HG03378 (cell line): ENCODE data around the gene RRP1.

Source experiments
- ATAC-seq: cut with Tn5 transposase; IDR thresholded peaks from one replicate; pipeline ENCODE4 v1.9.1; 2021; ENCODE audit warnings: mild to moderate bottlenecking, moderate library complexity; ENCODE audit not compliant: unreplicated experiment

Gene RRP1

DNA sequence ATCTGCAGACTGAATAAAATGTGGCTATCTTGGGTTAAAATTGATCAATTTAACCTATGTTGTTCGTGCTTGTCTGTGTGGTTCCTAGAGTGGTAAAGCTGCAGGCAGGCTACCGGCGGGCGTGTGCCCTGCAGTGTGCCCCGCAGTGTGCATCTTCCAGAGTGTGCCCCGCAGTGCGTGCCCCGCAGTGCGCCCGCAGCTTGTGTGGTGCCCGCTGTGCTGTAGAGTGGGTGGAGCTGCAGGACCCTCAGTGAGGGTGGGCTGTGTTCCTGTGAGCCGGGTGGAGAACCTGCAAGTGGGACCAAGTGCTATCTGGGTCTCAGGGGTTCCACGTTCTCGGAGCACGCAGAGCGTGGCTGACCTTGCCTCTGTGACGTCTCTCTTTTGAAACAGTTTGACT is 10.7 kb downstream of the RRP1 start:
- ATAC-seq: no peak

GRCh38 chr21:43800566-43800965 is 11.2 kb downstream of the RRP1 start:
- no peak for ATAC-seq

DNA sequence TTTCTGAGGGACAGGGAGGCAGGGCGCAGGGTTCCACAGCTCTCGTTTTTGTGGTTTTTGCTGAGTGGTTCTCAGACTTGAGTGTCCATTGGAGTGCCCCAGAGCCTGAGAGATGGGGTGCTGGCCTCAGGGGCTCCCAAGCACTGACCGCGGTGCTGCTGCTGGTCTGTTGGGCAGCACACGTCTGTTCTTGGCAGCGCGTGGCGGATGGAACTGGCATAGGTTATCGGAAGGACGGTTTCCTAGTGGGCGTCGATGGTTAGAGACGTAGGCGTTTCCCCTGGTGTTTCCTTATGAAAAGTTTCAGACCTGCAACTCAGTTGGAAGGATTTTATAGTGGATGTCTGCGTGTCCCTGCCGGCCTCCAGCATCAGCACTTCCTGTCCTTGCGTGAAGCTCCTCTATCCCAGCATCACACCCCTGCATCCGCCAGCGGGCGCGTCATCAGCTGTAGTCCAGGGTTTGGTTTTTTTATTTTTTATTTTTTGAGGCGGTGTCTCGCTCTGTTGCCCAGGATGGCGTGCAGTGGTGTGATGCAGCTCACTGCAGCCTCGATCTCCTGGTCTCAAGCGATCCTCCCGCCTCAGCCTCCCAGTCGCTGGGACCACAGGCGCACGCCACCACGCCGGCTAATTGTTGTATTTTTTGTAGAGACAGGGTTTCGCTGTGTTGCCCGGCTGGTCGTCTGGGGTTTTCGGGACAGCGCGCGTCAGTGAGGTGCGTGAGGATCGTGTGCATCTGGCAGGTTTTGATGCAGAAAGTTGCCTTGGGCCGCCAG is 11.8 kb downstream of the RRP1 start:
- ATAC-seq: no peak

DNA sequence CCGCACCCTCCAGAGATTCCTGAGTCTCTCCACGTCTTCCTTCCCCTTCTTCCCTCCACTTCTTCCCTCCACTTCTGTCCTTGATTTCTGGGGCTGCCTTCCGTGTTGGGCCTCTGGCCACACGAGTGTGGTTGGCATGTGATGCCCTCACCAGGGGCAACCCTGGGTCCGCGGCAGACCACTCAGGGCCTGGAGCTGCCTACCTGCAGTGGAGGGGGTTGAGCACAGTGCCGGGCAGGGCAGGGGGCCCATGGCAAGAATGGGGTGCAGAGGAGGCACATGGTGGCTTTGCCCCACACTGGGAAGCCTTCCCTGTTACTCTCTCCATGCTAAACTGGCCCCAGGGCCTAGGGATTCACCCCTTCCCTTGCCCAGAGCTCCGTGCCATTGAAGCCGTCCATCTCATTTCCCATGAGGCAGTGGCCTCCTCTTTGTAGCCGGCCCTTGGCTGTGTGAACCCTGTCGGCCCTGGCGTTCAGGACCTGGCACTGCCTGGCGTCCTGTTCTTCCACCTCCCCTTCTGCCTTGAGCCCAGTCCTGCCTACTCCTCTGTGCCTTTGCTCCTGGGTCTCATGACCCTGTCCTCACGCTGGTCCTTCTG is 13.4 kb downstream of the RRP1 start:
- no peak for ATAC-seq

- ATAC-seq: no peak
These were observed 14.4 kb downstream of the RRP1 start for GRCh38 chr21:43803558-43804300.

GRCh38 chr21:43805275-43805800 is 16.0 kb downstream of the RRP1 start:
- peak; percentile 82 for ATAC-seq

GRCh38 chr21:43806017-43806710 is 16.8 kb downstream of the RRP1 start:
- ATAC-seq: no peak

GRCh38 chr21:43808367-43808766 is 19.0 kb downstream of the RRP1 start:
- no peak for ATAC-seq

DNA sequence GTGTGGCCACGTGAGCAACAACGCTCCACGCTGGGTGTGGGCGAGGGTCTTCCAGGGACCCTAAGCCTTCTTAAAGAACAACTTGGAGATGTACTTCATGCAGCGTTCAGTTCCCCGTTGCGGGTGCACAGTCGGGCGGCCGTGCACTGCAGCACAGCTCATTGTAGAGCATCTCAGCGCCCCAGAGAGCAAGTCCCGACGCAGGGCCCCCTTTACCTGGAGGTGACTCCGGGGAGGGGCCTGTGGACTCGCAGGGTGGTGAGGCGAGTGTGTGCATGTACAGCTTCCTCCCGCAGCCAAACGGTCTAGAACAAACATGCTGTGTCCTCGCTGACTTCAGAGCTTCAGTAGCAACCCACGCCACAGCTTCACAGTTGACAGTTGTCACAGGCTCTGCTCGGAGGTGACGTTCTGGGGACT is 19.5 kb downstream of the RRP1 start:
- ATAC-seq: no peak

DNA sequence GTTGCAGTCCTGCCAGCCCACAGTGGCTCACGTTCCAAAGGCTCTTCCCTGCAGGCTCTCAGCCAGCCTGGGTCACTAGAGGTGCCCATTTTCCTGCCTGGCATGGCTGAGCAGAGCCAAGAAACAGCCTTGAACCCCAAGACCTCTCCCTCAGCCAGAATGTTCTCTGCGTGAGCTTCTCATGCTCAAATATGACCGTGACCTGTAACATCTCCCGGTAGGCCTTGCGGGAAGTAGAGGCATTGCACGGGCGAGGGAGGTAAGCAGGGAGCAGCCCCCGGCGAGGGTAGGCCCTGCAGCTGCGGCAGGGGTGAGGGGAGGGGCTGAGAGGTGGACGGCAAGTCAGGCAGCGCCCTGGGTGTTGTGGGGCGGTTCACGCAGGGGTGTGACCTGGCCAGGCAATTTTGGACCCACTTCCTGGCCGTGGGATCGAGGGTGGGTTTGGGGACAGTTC is 20.0 kb downstream of the RRP1 start:
- ATAC-seq: no peak

DNA sequence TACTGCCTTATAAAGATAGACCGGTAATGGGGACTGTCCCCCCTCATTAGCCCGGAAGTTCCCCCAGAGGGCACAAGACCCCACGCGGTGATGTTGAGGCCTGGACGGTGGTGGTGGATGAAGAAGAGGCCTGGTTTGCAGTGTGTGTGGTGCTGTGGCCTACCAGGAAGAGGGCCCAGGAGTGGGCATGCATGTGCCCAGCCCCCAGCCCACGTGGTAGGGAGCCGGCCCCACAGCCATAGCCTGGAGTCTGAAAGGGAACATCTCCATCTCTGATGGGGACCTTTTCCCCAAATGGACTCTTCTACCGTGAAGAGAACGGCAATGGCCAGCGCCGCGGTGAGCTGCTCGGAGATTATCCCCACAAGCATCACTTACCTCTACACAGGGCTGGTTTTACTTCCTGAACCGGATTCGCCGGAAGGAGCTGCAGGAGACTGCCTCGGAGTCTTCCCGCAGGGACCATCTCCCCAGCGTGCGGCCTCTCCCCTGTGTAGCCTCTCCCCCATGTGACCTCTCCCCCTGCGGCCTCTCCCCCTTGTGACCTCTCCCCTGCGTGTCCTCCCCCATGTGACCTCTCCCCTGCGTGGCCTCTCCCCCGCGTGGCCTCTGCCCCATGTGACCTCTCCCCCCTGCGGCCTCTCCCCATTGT is 20.6 kb downstream of the RRP1 start:
- no peak for ATAC-seq

DNA sequence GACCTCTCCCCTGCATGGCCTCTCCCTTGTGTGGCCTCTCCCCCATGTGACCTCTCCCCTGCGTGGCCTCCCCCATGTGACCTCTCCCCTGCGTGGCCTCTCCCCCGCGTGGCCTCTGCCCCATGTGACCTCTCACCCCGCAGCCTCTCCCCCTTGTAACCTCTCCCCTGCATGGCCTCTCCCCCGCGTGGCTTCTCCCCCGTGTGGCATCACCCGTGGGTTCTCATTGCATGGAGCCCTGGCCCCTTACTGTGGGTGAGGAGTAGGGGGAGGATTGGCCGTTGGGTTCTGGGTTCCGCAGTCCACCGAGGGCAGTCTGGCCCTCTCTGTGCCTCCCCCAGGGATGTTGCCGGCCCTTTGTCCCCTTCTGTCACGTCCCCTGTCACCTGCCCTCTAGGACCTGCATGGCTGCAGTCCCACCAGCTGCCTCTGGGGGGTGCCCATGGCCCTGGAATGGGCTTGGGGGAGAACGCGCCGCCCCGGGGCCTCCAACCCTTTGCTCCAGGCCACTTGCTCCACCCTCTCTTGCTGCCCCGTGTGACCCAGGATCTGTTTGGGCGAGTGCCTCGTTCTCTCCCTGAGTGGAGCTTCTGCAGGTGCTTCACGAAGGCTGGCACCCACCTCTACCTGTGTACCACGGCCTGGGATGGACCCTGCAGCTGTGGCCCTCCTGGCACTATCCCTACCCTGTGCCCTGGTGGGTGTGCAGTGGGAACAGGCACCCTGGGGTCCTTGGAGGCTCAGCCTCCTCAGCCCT is 21.3 kb downstream of the RRP1 start:
- ATAC-seq: no peak

- no peak for ATAC-seq
These were observed 22.1 kb downstream of the RRP1 start for GRCh38 chr21:43811262-43812105.

DNA sequence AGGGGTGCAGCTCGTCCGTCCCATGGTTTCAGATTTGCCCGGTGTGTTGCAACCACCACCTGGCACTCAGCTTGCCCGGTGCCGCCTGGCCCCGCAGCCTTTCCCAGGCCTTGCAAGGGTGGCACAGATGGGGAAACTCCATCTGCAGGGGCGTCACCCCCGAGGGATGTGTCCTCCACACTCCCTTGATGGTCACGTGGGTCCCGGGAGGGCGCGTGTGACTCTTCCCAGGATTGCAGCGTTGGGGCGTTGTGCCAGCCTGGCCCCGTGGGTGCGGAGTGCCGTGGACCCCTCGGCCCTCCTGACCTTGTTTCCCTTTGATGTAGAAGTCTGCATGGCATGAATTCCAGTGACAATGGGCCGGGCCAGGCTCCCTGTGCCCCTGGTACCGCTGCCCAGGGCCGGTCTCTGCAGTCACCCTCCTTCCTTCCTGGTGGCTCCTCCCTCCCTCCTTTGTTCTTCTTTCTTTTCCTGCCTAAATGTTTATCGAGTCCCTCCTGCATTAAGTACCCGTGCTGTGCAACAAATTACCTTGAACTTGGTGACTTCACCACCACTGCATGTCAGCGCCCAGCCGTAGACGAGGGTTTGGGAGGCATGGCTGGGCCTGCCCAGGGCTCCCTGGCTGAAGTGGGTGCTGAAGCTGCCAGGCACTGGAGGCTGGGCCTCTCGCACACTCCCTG is 22.9 kb downstream of the RRP1 start:
- ATAC-seq: no peak

DNA sequence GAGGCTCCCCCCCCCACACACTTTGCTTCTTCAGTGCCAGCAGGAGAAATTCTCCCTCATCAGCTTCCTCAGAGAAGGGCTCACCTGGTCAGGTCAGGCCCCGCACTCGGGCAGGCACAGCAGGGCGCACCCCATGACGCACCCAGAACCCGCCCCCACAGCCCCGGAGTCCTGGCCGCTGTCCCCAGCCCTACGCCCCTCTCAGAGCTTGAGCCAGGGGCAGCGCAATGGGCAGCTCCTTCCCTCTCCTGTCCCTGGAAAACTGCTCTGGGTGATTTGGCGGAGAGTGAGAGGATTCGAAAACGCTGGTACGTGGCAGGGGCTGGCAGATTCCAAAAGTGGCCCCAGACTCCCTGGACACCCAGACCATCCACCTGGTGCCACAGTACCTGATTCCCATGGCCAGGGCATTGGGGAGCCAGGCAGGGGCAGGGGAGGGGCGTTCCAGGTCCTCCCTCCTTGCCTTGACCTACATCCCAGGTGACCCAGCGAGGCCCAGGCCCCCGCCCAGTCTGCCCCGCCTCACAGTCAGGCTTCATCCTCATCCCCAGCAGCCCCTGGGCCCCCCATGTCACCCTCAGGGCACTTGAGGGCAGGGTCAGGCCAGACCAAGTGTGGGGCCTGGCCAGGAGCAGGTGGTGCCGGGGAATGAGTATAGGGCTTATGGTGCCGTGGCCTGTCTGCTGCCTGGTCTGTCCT is 23.7 kb downstream of the RRP1 start:
- ATAC-seq: no peak

DNA sequence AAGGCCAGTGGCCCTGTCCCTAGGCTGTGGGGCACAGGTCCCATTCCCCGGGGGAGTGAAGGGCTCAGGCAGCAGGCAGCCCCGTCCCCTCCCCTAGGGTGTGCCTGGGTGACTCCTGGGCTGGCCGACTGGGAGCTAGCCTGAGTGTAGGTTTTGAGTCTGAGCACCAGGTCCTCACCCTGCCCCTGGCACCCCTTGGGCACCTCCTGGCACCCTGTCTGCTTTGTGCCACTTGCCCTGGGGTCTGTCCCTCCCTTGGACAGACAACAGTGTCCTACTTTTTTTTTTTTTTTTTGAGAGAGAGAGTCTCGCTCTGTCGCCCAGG is 24.2 kb downstream of the RRP1 start:
- no peak for ATAC-seq

GRCh38 chr21:43814215-43815106 is 25.1 kb downstream of the RRP1 start:
- no peak for ATAC-seq
